SU-DHL-6 (cell line): Measurements from ENCODE around the gene PLEKHA8.

ENCODE experiments used
- H2AFZ ChIP-seq: fragments of 200-600 bp; sonication (generic); 2 replicates; pipeline ENCODE4 v1.6.1; 2014; ENCODE audit warnings: low read depth, mild to moderate bottlenecking, moderate library complexity, mixed read lengths, antibody characterized with exemption, low read length; ENCODE audit not compliant: severe bottlenecking
- H3F3A ChIP-seq: fragments of 200-600 bp; shearing (Covaris generic); 2 replicates; pipeline ENCODE4 v1.6.0; 2016; ENCODE audit warnings: antibody characterized with exemption, mild to moderate bottlenecking; ENCODE audit not compliant: insufficient read depth
- H3K27ac ChIP-seq: fragments of 200-600 bp; sonication (generic); 2 replicates; pipeline ENCODE4 v1.5.1; 2016; ENCODE audit warnings: low read depth, mild to moderate bottlenecking, low read length, moderate library complexity, mixed read lengths
- H3K27me3 ChIP-seq: fragments of 200-600 bp; sonication (generic), shearing (Covaris generic); 2 replicates; pipeline ENCODE4 v1.6.0; 2014; ENCODE audit warnings: mild to moderate bottlenecking, low read length
- H3K36me3 ChIP-seq: fragments of 200-600 bp; sonication (generic); 2 replicates; pipeline ENCODE4 v1.6.1; 2014; ENCODE audit warnings: mild to moderate bottlenecking, low read length, mixed read lengths
- H3K4me2 ChIP-seq: fragments of 300-600, 200-600 bp; shearing (Covaris generic), sonication (generic); 2 replicates; pipeline ENCODE4 v1.6.0; 2014; ENCODE audit warnings: low read length, low read depth, mild to moderate bottlenecking; ENCODE audit not compliant: poor library complexity, severe bottlenecking
- H3K4me3 ChIP-seq: fragments of 200-600 bp; sonication (generic); 2 replicates; pipeline ENCODE4 v1.5.1; 2014; ENCODE audit warnings: antibody characterized with exemption, low read length, mild to moderate bottlenecking, mixed read lengths; ENCODE audit not compliant: insufficient read depth, poor library complexity, severe bottlenecking
- H3K79me2 ChIP-seq: fragments of 200-600 bp; sonication (generic); 2 replicates; pipeline ENCODE4 v1.6.1; 2014; ENCODE audit warnings: mild to moderate bottlenecking, low read length, moderate library complexity; ENCODE audit not compliant: insufficient read depth
- H3K9ac ChIP-seq: fragments of 200-600 bp; sonication (generic); 2 replicates; pipeline ENCODE4 v1.7.0; 2014; ENCODE audit warnings: mild to moderate bottlenecking, low read length
- H3K9me2 ChIP-seq: fragments of 200-600 bp; sonication (generic); replicated peaks from 2 replicates; pipeline ENCODE4 v1.6.1; 2014; ENCODE audit warnings: low read length; ENCODE audit not compliant: insufficient read depth
- H3K9me3 ChIP-seq: fragments of 200-600 bp; sonication (generic); 2 replicates; pipeline ENCODE4 v1.6.1; 2014; ENCODE audit warnings: low read length, mixed read lengths; ENCODE audit not compliant: insufficient read depth
- H4K20me1 ChIP-seq: fragments of 200-600 bp; sonication (generic); 2 replicates; pipeline ENCODE4 v1.6.1; 2014; ENCODE audit warnings: low read depth, mild to moderate bottlenecking, antibody characterized with exemption, low read length, moderate library complexity, mixed read lengths
- CTCF ChIP-seq: fragments of 200-600 bp; sonication (generic); IDR thresholded peaks from one replicate; pipeline ENCODE4 v1.5.1; 2017; ENCODE audit warnings: antibody characterized with exemption, mild to moderate bottlenecking, low read length, moderate library complexity; ENCODE audit not compliant: insufficient read depth, poor library complexity, severe bottlenecking
- EZH2phosphoT487 ChIP-seq: fragments of 200-600 bp; sonication (generic), shearing (Covaris generic); conservative IDR thresholded peaks from 2 replicates; pipeline ENCODE4 v1.6.1; 2018; ENCODE audit warnings: mild to moderate bottlenecking, antibody characterized with exemption, low read length, moderate library complexity, mixed read lengths

Gene PLEKHA8

GRCh38 chr7:30083334-30083733 lies 55.1 kb downstream of the PLEKHA8 start:
- TF ChIP-seq CTCF (no peak), EZH2phosphoT487 (no peak)
- no peaks in the 10 kb centered on the region for H4K20me1 ChIP-seq
- H3K9me3 ChIP-seq: no peaks in the 10 kb centered on the region
- no peaks in the 10 kb centered on the region for H3K27me3 ChIP-seq
- H3K4me3 ChIP-seq: no peak overlapping the region
- no peaks in the 10 kb centered on the region for H3F3A ChIP-seq
- no peaks in the 10 kb centered on the region for H3K79me2 ChIP-seq
- H2AFZ ChIP-seq: no peak overlapping the region
- no peak overlapping the region for H3K27ac ChIP-seq
- no peaks in the 10 kb centered on the region for H3K36me3 ChIP-seq
- no peaks in the 10 kb centered on the region for H3K9me2 ChIP-seq
- H3K4me2 ChIP-seq: no peak overlapping the region
- H3K9ac ChIP-seq: no peak overlapping the region

GRCh38 chr7:30084212-30084611 lies 56.0 kb downstream of the PLEKHA8 start:
- H3K9me3 ChIP-seq: no peaks in the 10 kb centered on the region
- H3K4me3 ChIP-seq: no peak overlapping the region
- H3K9ac ChIP-seq: no peak overlapping the region
- H3F3A ChIP-seq: no peaks in the 10 kb centered on the region
- H2AFZ ChIP-seq: no peak overlapping the region
- H4K20me1 ChIP-seq: no peaks in the 10 kb centered on the region
- no peaks in the 10 kb centered on the region for H3K36me3 ChIP-seq
- no peaks in the 10 kb centered on the region for H3K27me3 ChIP-seq
- no peaks in the 10 kb centered on the region for H3K79me2 ChIP-seq
- no peak overlapping the region for H3K27ac ChIP-seq
- H3K4me2 ChIP-seq: no peak overlapping the region
- no peaks in the 10 kb centered on the region for H3K9me2 ChIP-seq
- TF ChIP-seq CTCF (no peak), EZH2phosphoT487 (no peak)

GRCh38 chr7:30086529-30086928 lies 58.3 kb downstream of the PLEKHA8 start:
- Histone ChIP-seq H2AFZ (no peak overlapping the region), H3K9me3 (no peaks in the 10 kb centered on the region), H3K9ac (no peak overlapping the region), H3K9me2 (no peaks in the 10 kb centered on the region), H3K27me3 (no peaks in the 10 kb centered on the region), H3K79me2 (no peaks in the 10 kb centered on the region), H4K20me1 (no peaks in the 10 kb centered on the region), H3F3A (no peaks in the 10 kb centered on the region), H3K4me2 (no peak overlapping the region), H3K4me3 (no peak overlapping the region), H3K27ac (no peak overlapping the region), H3K36me3 (no peaks in the 10 kb centered on the region)
- TF ChIP-seq CTCF: no peak
- no peak for TF ChIP-seq EZH2phosphoT487

- Histone ChIP-seq H3K27ac (no peak overlapping the region), H3K27me3 (no peaks in the 10 kb centered on the region), H3K79me2 (no peaks in the 10 kb centered on the region), H3K4me2 (no peak overlapping the region), H3K4me3 (no peak overlapping the region), H3F3A (no peaks in the 10 kb centered on the region), H3K9me3 (no peaks in the 10 kb centered on the region), H3K9me2 (no peaks in the 10 kb centered on the region), H4K20me1 (no peaks in the 10 kb centered on the region), H3K9ac (no peak overlapping the region), H2AFZ (no peak overlapping the region), H3K36me3 (no peaks in the 10 kb centered on the region)
- TF ChIP-seq CTCF (no peak), EZH2phosphoT487 (no peak)
These were observed 59.2 kb downstream of the PLEKHA8 start for GRCh38 chr7:30087371-30087770.
